ENCODE results near the gene SNRPB. TPM values are rescaled to one million over a fixed set of nuclear protein-coding genes. Genes with fewer than 3 reads are reported as not detected.

The SNRPB gene
- total RNA-seq, 2 donors from 2014 or later = 286 to 329 TPM

DNA sequence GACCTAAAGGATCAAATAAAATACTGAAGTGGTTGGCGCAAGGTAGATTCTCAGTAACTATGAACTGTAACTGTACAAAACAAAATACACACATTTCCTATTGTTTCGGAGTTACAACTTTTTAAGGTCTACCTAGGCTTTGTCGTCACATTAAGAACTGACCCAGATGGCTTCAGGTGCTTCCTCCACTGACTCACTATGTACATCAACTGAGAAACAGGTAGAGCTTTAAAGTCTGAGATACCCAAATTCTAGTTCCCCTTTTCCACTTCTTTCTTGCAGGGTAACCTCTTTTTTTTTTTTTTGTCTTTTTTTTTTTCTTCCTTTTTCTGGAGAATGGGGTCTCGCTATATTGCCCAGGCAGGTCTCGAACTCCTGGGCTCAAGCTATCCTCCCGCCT lies 5.5 kb downstream of the SNRPB start:
- no peaks in the 10 kb centered on the region for H3K9me3 Mint-ChIP-seq
- H3K27ac Mint-ChIP-seq = no peak overlapping the region
- ATAC-seq (replicated peaks in 1 of 2) = no peak
- peaks cover 62% of the 10 kb centered on the region for H3K4me1 Mint-ChIP-seq (ENCODE audit: low read depth)
- no peak for DNase-seq
- no peaks in the 10 kb centered on the region for H3K27me3 Mint-ChIP-seq (ENCODE audit: low read depth)
- peaks cover 37 to 76% of the 10 kb centered on the region in 2 donors for H3K36me3 Mint-ChIP-seq (ENCODE audit: insufficient read depth in 2 of 2)
- H3K4me3 Mint-ChIP-seq = no peak overlapping the region

DNA sequence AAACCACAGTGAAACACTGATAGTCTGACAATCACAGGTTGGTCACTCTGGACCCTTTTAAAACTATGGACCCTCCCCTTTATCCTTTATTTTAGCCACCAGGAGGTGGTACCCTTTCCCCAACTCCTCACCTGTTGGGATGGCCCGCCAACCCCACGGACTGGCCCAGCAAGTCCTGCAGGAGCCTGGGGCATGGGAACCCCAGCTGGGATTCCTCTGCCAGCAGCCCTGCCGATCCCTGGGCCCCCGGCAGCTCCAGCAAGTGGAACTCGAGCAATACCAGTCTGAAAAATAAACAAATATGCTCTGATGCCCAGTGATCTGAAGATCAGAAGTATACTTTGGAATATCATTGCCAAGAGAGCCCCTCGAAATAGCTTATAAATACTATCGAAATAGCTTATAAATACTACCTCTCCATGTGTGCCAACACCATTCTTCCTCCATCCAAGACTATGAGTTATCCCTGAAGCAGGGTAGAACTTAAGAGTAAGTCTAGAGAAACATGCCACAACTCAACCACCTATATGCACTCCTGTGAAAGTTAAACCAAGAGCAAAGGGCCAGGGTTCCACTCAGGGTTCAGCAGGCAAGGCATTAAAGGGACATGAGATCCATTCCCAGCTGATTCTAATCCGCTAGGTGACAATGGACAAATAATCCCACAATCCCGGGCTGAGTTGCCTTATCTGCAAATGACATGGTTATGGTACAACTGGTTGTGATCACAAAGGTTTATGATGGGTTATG lies 6.8 kb downstream of the SNRPB start:
- no peak overlapping the region for H3K4me3 Mint-ChIP-seq
- peaks cover 31 to 80% of the 10 kb centered on the region in 2 donors for H3K36me3 Mint-ChIP-seq (ENCODE audit: insufficient read depth in 2 of 2)
- no peak for ATAC-seq (replicated peaks in 1 of 2)
- no peaks in the 10 kb centered on the region for H3K27me3 Mint-ChIP-seq (ENCODE audit: low read depth)
- H3K4me1 Mint-ChIP-seq (ENCODE audit: low read depth) = peaks cover 54% of the 10 kb centered on the region
- H3K9me3 Mint-ChIP-seq = no peaks in the 10 kb centered on the region
- H3K27ac Mint-ChIP-seq = peak overlapping the region; percentile 51
- DNase-seq = no peak

DNA sequence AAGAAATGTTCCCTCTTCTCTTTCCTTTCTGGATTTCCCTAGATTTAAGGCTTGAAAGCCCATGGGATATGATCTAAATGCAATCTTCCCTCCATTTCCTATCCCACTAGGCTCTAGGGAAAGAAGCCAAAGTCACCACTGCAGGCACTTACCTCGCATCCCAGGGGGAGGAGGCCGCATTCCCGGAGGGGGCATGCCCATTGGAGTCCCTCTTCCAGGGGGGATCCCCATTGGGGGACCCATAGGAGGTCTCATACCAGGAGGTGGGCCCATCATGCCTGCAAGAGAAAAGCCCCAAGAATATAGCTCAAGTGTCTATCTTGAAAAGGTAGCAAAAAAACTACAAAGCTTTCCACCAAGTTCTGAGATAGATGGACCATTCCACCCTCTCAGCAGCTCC lies 8.1 kb downstream of the SNRPB start:
- Mint-ChIP-seq H3K9me3 (no peaks in the 10 kb centered on the region), H3K36me3 (ENCODE audit: insufficient read depth in 2 of 2) (peaks cover 26 to 72% of the 10 kb centered on the region in 2 donors), H3K27ac (no peak overlapping the region), H3K4me3 (no peak overlapping the region), H3K4me1 (ENCODE audit: low read depth) (peaks cover 44% of the 10 kb centered on the region), H3K27me3 (ENCODE audit: low read depth) (no peaks in the 10 kb centered on the region)
- ATAC-seq (replicated peaks in 1 of 2) (no peak), DNase-seq (no peak)

DNA sequence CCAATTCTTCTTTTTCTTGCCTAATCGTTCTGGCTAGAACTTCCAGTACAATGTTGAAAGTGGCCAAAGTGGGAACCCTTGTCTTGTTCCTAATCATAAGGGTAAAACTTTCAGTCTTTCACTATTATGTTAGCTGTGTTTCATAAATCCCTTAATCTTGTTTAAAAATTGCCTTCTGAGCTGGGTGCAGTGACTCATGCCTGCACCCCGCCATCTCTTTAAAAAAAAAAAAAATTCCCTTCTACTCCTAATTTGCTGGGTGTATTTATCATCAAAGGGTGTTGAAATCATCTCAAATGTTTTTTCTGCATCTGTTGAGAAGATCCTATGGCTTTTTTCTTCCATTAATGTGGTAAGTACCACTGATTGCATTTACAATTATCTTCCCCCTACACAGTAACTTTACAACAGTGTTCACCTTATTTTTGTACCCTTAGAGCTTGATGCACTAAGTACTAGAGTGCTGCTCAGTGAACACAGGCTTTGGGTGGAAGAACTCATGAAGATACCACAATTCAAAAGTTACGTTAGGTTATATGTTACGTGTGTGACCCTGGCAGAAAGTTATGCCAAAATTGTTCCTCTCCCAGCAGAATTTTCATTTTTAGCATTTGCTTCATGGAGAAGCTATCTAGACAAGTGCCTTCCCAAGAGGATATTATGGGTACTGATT lies 9.7 kb downstream of the SNRPB start:
- ATAC-seq (replicated peaks in 1 of 2) = no peak
- peaks cover 34% of the 10 kb centered on the region for H3K4me1 Mint-ChIP-seq (ENCODE audit: low read depth)

GRCh38 chr20:2459981-2460751 lies 10.4 kb downstream of the SNRPB start:
- Mint-ChIP-seq H3K9me3 (no peaks in the 10 kb centered on the region), H3K36me3 (ENCODE audit: insufficient read depth in 2 of 2) (peaks cover 19 to 51% of the 10 kb centered on the region in 2 donors), H3K27ac (no peak overlapping the region)

More for the DNA sequence above, 9.7 kb downstream of the SNRPB start:
- Mint-ChIP-seq H3K27me3 (ENCODE audit: low read depth) (no peaks in the 10 kb centered on the region), H3K36me3 (ENCODE audit: insufficient read depth in 2 of 2) (peaks cover 22 to 58% of the 10 kb centered on the region in 2 donors), H3K27ac (no peak overlapping the region), H3K4me3 (no peak overlapping the region), H3K9me3 (no peaks in the 10 kb centered on the region)
- DNase-seq = no peak

GRCh38 chr20:2458919-2459499 lies 11.6 kb downstream of the SNRPB start:
- DNase-seq (no peak), ATAC-seq (replicated peaks in 1 of 2) (peak in 1 of 2 donors; percentile 10)
- peaks cover 37% of the 10 kb centered on the region for H3K4me1 Mint-ChIP-seq (ENCODE audit: low read depth)
- H3K9me3 Mint-ChIP-seq = no peaks in the 10 kb centered on the region
- H3K27ac Mint-ChIP-seq = no peak overlapping the region
- H3K27me3 Mint-ChIP-seq (ENCODE audit: low read depth) = no peaks in the 10 kb centered on the region
- H3K4me3 Mint-ChIP-seq = no peak overlapping the region
- H3K36me3 Mint-ChIP-seq (ENCODE audit: insufficient read depth in 2 of 2) = peaks cover 16 to 43% of the 10 kb centered on the region in 2 donors

More at GRCh38 chr20:2459981-2460751, 10.4 kb downstream of the SNRPB start:
- DNase-seq (no peak), ATAC-seq (replicated peaks in 1 of 2) (no peak)
- H3K4me3 Mint-ChIP-seq = no peak overlapping the region
- no peaks in the 10 kb centered on the region for H3K27me3 Mint-ChIP-seq (ENCODE audit: low read depth)
- peaks cover 34% of the 10 kb centered on the region for H3K4me1 Mint-ChIP-seq (ENCODE audit: low read depth)

DNA sequence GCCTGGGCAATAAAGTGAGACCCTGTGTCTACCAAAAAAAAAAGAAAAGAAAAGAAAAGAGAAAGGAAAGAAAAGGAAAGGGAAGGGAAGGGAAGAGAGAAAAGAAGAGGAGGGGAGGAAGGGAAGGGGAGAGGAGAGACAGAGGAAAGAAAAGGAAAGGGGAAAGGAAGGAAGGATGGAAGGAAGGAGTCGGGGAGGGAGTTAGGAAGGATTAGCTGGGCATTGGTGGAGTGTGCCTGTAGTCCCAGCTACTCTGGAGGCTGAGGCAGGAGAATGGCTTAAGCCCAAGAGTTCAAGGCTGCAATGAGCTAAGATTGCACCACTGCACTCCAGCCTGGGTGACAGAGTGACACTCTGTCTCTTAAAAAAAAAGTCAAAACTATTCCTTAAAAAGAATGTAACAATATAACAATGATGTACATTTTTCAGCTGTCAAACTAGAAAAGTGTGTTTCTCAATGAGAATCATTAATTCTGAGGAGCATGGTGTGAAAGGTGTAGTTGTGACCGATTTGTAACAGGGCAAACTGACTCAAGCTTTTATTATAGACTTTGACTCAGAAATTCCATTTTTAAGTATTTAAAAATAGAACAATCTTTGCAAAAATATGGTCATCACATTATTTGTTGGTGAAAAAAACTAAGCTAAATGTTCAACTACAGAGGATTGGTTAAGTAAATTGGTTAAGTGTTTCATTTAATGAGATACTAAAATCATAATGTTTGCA lies 14.7 kb downstream of the SNRPB start:
- DNase-seq = no peak
- Mint-ChIP-seq H3K27ac (peak overlapping the region; percentile 89), H3K4me1 (ENCODE audit: low read depth) (peaks cover 18% of the 10 kb centered on the region), H3K27me3 (ENCODE audit: low read depth) (no peaks in the 10 kb centered on the region), H3K36me3 (ENCODE audit: insufficient read depth in 2 of 2) (peaks cover 5 to 20% of the 10 kb centered on the region in 2 donors), H3K9me3 (no peaks in the 10 kb centered on the region), H3K4me3 (no peak overlapping the region)
- ATAC-seq (replicated peaks in 1 of 2) = no peak

GRCh38 chr20:2453792-2454191 lies 16.8 kb downstream of the SNRPB start:
- peaks cover 0 to 2% of the 10 kb centered on the region in 2 donors for H3K36me3 Mint-ChIP-seq (ENCODE audit: insufficient read depth in 2 of 2)
- H3K27ac Mint-ChIP-seq = no peak overlapping the region
- DNase-seq (no peak), ATAC-seq (replicated peaks in 1 of 2) (no peak)
- H3K4me1 Mint-ChIP-seq (ENCODE audit: low read depth) = peaks cover 36% of the 10 kb centered on the region
- H3K4me3 Mint-ChIP-seq = no peak overlapping the region
- H3K9me3 Mint-ChIP-seq = peaks cover 0 to 3% of the 10 kb centered on the region in 2 donors
- H3K27me3 Mint-ChIP-seq (ENCODE audit: low read depth) = no peaks in the 10 kb centered on the region

GRCh38 chr20:2451939-2452732 lies 18.5 kb downstream of the SNRPB start:
- Mint-ChIP-seq H3K27ac (no peak overlapping the region), H3K27me3 (ENCODE audit: low read depth) (no peaks in the 10 kb centered on the region), H3K36me3 (ENCODE audit: insufficient read depth in 2 of 2) (peaks cover 0 to 3% of the 10 kb centered on the region in 2 donors), H3K9me3 (peaks cover 0 to 3% of the 10 kb centered on the region in 2 donors), H3K4me3 (no peak overlapping the region), H3K4me1 (ENCODE audit: low read depth) (peaks cover 36% of the 10 kb centered on the region)
- peak; percentile 41 to 49 for ATAC-seq (replicated peaks in 1 of 2)
- peak; percentile 74 to 75 for DNase-seq

- Mint-ChIP-seq H3K27me3 (ENCODE audit: low read depth) (no peaks in the 10 kb centered on the region), H3K36me3 (ENCODE audit: insufficient read depth in 2 of 2) (peaks cover 0 to 3% of the 10 kb centered on the region in 2 donors), H3K9me3 (peaks cover 0 to 3% of the 10 kb centered on the region in 2 donors), H3K4me3 (no peak overlapping the region), H3K27ac (no peak overlapping the region), H3K4me1 (ENCODE audit: low read depth) (peaks cover 36% of the 10 kb centered on the region)
- DNase-seq = no peak
- no peak for ATAC-seq (replicated peaks in 1 of 2)
Observed at GRCh38 chr20:2451422-2451821, 19.2 kb downstream of the SNRPB start.

DNA sequence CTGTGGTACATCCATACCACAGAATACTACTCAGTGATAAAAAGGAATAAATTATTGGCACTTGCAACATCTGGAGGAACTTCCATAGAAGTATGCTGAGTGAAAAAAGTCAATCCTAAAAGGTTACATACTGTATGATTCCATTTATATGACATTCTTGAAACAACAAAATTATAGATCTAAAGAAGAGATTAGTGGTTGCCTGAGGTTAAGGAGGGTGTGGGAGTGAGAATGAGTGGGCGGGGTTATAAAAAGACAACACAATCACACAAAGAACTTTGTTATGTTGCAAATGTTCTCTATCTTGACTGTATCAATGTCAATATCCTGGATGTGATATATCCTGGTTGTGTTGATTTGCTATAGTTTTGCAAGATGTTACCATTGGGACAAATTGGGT lies 21.2 kb downstream of the SNRPB start:
- peaks cover 1 to 5% of the 10 kb centered on the region in 2 donors for H3K36me3 Mint-ChIP-seq (ENCODE audit: insufficient read depth in 2 of 2)
- peaks cover 0 to 5% of the 10 kb centered on the region in 2 donors for H3K9me3 Mint-ChIP-seq
- ATAC-seq (replicated peaks in 1 of 2) (peak; percentile 20 to 30), DNase-seq (no peak)
- peak overlapping the region in 1 of 2 donors; percentile 34 for H3K4me3 Mint-ChIP-seq
- no peaks in the 10 kb centered on the region for H3K27me3 Mint-ChIP-seq (ENCODE audit: low read depth)
- H3K4me1 Mint-ChIP-seq (ENCODE audit: low read depth) = peaks cover 26% of the 10 kb centered on the region
- H3K27ac Mint-ChIP-seq = peak overlapping the region; percentile 83

- DNase-seq = no peak
- H3K27ac Mint-ChIP-seq = no peak overlapping the region
- ATAC-seq (replicated peaks in 1 of 2) = no peak
- no peak overlapping the region for H3K4me3 Mint-ChIP-seq
- H3K4me1 Mint-ChIP-seq (ENCODE audit: low read depth) = peaks cover 26% of the 10 kb centered on the region
- peaks cover 0 to 5% of the 10 kb centered on the region in 2 donors for H3K9me3 Mint-ChIP-seq
- H3K27me3 Mint-ChIP-seq (ENCODE audit: low read depth) = no peaks in the 10 kb centered on the region
- H3K36me3 Mint-ChIP-seq (ENCODE audit: insufficient read depth in 2 of 2) = peaks cover 1 to 5% of the 10 kb centered on the region in 2 donors
Observed at GRCh38 chr20:2446845-2447244, 23.7 kb downstream of the SNRPB start.
